Ectodermal cell (in vitro differentiated cells): Measurements from ENCODE around the gene LRRC8C.

Source experiments
- H3K27ac ChIP-seq: 2 replicates; pipeline ENCODE4 v1.7.0; 2013; ENCODE audit warnings: mild to moderate bottlenecking, low read depth, low read length; ENCODE audit not compliant: insufficient read depth, poor library complexity, severe bottlenecking
- H3K27me3 ChIP-seq: 2 replicates; pipeline ENCODE4 v1.7.0; 2013; ENCODE audit warnings: mild to moderate bottlenecking, low read length; ENCODE audit not compliant: insufficient read depth, control insufficient read depth, poor library complexity, severe bottlenecking
- H3K36me3 ChIP-seq: one replicate; pipeline ENCODE4 v1.7.0; 2013; ENCODE audit warnings: low read length; ENCODE audit not compliant: control insufficient read depth, insufficient read depth
- H3K4me1 ChIP-seq: one replicate; pipeline ENCODE4 v1.7.0; 2013; ENCODE audit warnings: low read length; ENCODE audit not compliant: control insufficient read depth, insufficient read depth
- H3K4me3 ChIP-seq: 2 replicates; pipeline ENCODE4 v1.7.0; 2013; ENCODE audit warnings: low read depth, low read length, control low read depth; ENCODE audit not compliant: insufficient read depth
- H3K9me3 ChIP-seq: 2 replicates; pipeline ENCODE4 v1.7.0; 2013; ENCODE audit warnings: mild to moderate bottlenecking, low read length, moderate library complexity; ENCODE audit not compliant: control insufficient read depth
- WGBS, 2 experiments: methylation state at CpG; one replicate each; pipeline ENCODE4 v1.1.7; 2013; ENCODE audit warnings: missing lambda C conversion rate in 2 of 2; 5-methylcytosine and 5-hydroxymethylcytosine counted together

Gene LRRC8C

GRCh38 chr1:89712420-89712819 is 79.5 kb downstream of the LRRC8C start:
- H3K4me1 ChIP-seq = peaks cover 11% of the 10 kb centered on the region
- WGBS, 2 experiments = 96% methylated on average over 3 of the region's 3 CpGs
- no peaks in the 10 kb centered on the region for H3K36me3 ChIP-seq
- no peak overlapping the region for H3K4me3 ChIP-seq
- no peaks in the 10 kb centered on the region for H3K27me3 ChIP-seq
- H3K9me3 ChIP-seq = no peaks in the 10 kb centered on the region
- no peak overlapping the region for H3K27ac ChIP-seq

- Histone ChIP-seq H3K9me3 (no peaks in the 10 kb centered on the region), H3K36me3 (no peaks in the 10 kb centered on the region), H3K27me3 (no peaks in the 10 kb centered on the region), H3K4me1 (no peaks in the 10 kb centered on the region), H3K27ac (no peak overlapping the region), H3K4me3 (no peak overlapping the region)
- WGBS, 2 experiments = 100% methylated on average over 1 of the region's 1 CpG; no CpG with 5 or more reads in 1 of the 2 experiments
Measured at GRCh38 chr1:89715677-89716076, 82.8 kb downstream of the LRRC8C start.

- H3K27ac ChIP-seq = no peak overlapping the region
- no peaks in the 10 kb centered on the region for H3K4me1 ChIP-seq
- 79 to 80% methylated on average over 3 to 4 of the region's 5 CpGs for WGBS, 2 experiments
- no peak overlapping the region for H3K4me3 ChIP-seq
- H3K36me3 ChIP-seq = no peaks in the 10 kb centered on the region
- H3K27me3 ChIP-seq = no peaks in the 10 kb centered on the region
- H3K9me3 ChIP-seq = no peaks in the 10 kb centered on the region
Measured at GRCh38 chr1:89719502-89720306, 86.8 kb downstream of the LRRC8C start.

- Histone ChIP-seq H3K27me3 (no peaks in the 10 kb centered on the region), H3K9me3 (no peaks in the 10 kb centered on the region), H3K36me3 (no peaks in the 10 kb centered on the region), H3K4me1 (no peaks in the 10 kb centered on the region), H3K27ac (no peak overlapping the region), H3K4me3 (no peak overlapping the region)
- 90% methylated on average over 1 of the region's 1 CpG for WGBS, 2 experiments
Measured at GRCh38 chr1:89720839-89721238, 87.9 kb downstream of the LRRC8C start.

GRCh38 chr1:89721351-89721750 is 88.4 kb downstream of the LRRC8C start:
- WGBS, 2 experiments = 94 to 97% methylated on average over 2 to 3 of the region's 3 CpGs
- Histone ChIP-seq H3K36me3 (no peaks in the 10 kb centered on the region), H3K4me3 (no peak overlapping the region)

GRCh38 chr1:89723144-89723543 is 90.2 kb downstream of the LRRC8C start:
- H3K4me1 ChIP-seq = no peaks in the 10 kb centered on the region
- H3K36me3 ChIP-seq = no peaks in the 10 kb centered on the region
- H3K27me3 ChIP-seq = no peaks in the 10 kb centered on the region
- WGBS, 2 experiments = 91 to 100% methylated on average over 2 of the region's 2 CpGs
- no peak overlapping the region for H3K27ac ChIP-seq
- no peaks in the 10 kb centered on the region for H3K9me3 ChIP-seq
- no peak overlapping the region for H3K4me3 ChIP-seq

More at GRCh38 chr1:89721351-89721750, 88.4 kb downstream of the LRRC8C start:
- Histone ChIP-seq H3K27ac (no peak overlapping the region), H3K9me3 (no peaks in the 10 kb centered on the region), H3K4me1 (no peaks in the 10 kb centered on the region), H3K27me3 (no peaks in the 10 kb centered on the region)

GRCh38 chr1:89723863-89724262 is 90.9 kb downstream of the LRRC8C start:
- Histone ChIP-seq H3K27me3 (no peaks in the 10 kb centered on the region), H3K27ac (no peak overlapping the region), H3K9me3 (no peaks in the 10 kb centered on the region), H3K4me1 (no peaks in the 10 kb centered on the region), H3K4me3 (no peak overlapping the region), H3K36me3 (no peaks in the 10 kb centered on the region)
- 81 to 83% methylated on average over 6 of the region's 6 CpGs for WGBS, 2 experiments

GRCh38 chr1:89724369-89725010 is 91.6 kb downstream of the LRRC8C start:
- Histone ChIP-seq H3K27ac (no peak overlapping the region), H3K9me3 (no peaks in the 10 kb centered on the region), H3K27me3 (no peaks in the 10 kb centered on the region), H3K36me3 (no peaks in the 10 kb centered on the region), H3K4me1 (no peaks in the 10 kb centered on the region), H3K4me3 (no peak overlapping the region)
- WGBS, 2 experiments = 89 to 99% methylated on average over 3 of the region's 3 CpGs

GRCh38 chr1:89725011-89725370 is 92.1 kb downstream of the LRRC8C start:
- no peaks in the 10 kb centered on the region for H3K36me3 ChIP-seq
- 98% methylated on average over 4 of the region's 4 CpGs for WGBS, 2 experiments
- H3K27ac ChIP-seq = no peak overlapping the region
- H3K9me3 ChIP-seq = no peaks in the 10 kb centered on the region
- no peaks in the 10 kb centered on the region for H3K27me3 ChIP-seq
- no peak overlapping the region for H3K4me3 ChIP-seq
- H3K4me1 ChIP-seq = no peaks in the 10 kb centered on the region

GRCh38 chr1:89725631-89726030 is 92.7 kb downstream of the LRRC8C start:
- Histone ChIP-seq H3K36me3 (no peaks in the 10 kb centered on the region), H3K27me3 (no peaks in the 10 kb centered on the region), H3K27ac (no peak overlapping the region), H3K4me3 (no peak overlapping the region), H3K9me3 (no peaks in the 10 kb centered on the region), H3K4me1 (no peaks in the 10 kb centered on the region)
- WGBS, 2 experiments = 88 to 93% methylated on average over 4 of the region's 4 CpGs
